Tibial nerve (tissue), 4 donors: Measurements from ENCODE around the gene CLMN. TPM values are rescaled to one million over a fixed set of nuclear protein-coding genes. Genes with fewer than 3 reads are reported as not detected.

Source experiments
- DNase-seq, 2 donors: peaks; one replicate each; pipeline ENCODE4 v3.0.0-alpha.2; 2019; ENCODE audit warnings: low spot score in 2 of 2
- H3K27ac ChIP-seq, 4 donors: fragments of 200-600 bp; sonication (generic) in 3 of 4; one replicate each; pipeline ENCODE4 v1.5.1; 2017 to 2019; ENCODE audit warnings: mild to moderate bottlenecking in 1 of 4
- H3K27me3 ChIP-seq, 2 donors: fragments of 200-600 bp; sonication (generic) in 1 of 2; one replicate each; pipeline versions ENCODE4 v1.5.1 to v1.6.0; 2017 to 2019
- H3K36me3 ChIP-seq, 3 donors: fragments of 200-600 bp; sonication (generic); one replicate each; pipeline ENCODE4 v1.5.1; 2018 to 2019
- H3K4me1 ChIP-seq, 4 donors: fragments of 200-600 bp; sonication (generic) in 3 of 4; one replicate each; pipeline ENCODE4 v1.5.1; 2017 to 2019
- H3K4me3 ChIP-seq, 4 donors: fragments of 200-600 bp; sonication (generic) in 3 of 4; one replicate each; pipeline ENCODE4 v1.5.1; 2017 to 2019; ENCODE audit warnings: mild to moderate bottlenecking in 1 of 4, moderate library complexity in 1 of 4
- H3K9me3 ChIP-seq, 4 donors: fragments of 200-600 bp; sonication (generic) in 3 of 4; one replicate each; pipeline ENCODE4 v1.5.1; 2017 to 2019
- EP300 ChIP-seq, 2 donors: sonication (generic); formaldehyde crosslinking; IDR thresholded peaks; one replicate each; pipeline ENCODE4 v1.6.1; 2017; ENCODE audit warnings: antibody characterized with exemption in 2 of 2, mild to moderate bottlenecking in 1 of 2
- POLR2A ChIP-seq, 2 donors: fragments of 450-650 bp; IDR thresholded peaks; one replicate each; pipeline ENCODE4 v1.6.1; 2017; ENCODE audit warnings: antibody characterized with exemption in 2 of 2, mild to moderate bottlenecking in 2 of 2, moderate library complexity in 2 of 2
- whole genome bisulfite sequencing, 2 donors: methylation state at CpG; one replicate each; pipeline ENCODE4 v1.1.5; 2018; 5-methylcytosine and 5-hydroxymethylcytosine counted together
- total RNA-seq, 4 donors: library from RNA; depleted of rRNA; stranded (reverse); fragments of >200 nt; gene quantifications; one replicate each; pipeline ENCODE4 v1.1.0, GENCODE V29; 2016
- TF ChIP-seq, protein P1 (sequence below), 5 experiments: fragments of 200-600 bp in 3 of 5; fragments of 450-650 bp in 2 of 5; sonication (generic) in 3 of 5; IDR thresholded peaks; one replicate each; pipeline ENCODE4 v1.5.1; 2016 to 2019; ENCODE audit warnings: antibody characterized with exemption in 5 of 5, mild to moderate bottlenecking in 3 of 5, moderate library complexity in 2 of 5

The CLMN gene
- total RNA-seq, 4 donors from 2014 or later, result 31.2 to 49.8 (median 40.9) TPM

DNA sequence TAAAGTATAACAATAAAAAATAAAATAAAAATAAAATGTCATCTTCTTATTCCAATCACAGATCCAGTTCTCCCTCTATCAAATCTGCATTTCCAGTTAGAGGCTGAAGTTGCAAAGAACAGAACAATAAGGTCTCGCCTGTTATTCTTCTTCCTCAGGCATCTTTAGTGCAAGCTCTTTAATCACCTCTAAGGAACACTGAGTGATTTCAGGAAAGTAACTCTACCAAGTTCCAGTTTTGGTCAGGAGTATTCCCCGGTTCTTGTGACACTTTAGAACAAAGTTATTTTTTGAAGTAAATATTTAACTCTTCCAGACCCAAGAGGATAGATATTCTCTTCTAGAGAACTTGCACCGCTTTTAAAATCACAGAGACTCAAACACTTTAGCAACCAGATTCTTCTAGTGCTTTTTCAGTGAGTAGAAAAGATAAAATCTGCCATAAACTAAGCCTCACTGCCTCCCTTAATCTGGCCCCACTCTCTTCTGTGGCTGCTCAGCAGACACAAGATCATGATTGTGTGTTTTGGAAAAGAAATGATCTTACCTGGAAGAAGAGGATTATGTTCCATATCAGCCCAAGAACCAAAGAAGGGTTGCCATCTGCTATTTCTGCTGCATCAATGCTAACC lies 104.5 kb downstream of the CLMN start:
- Histone ChIP-seq H3K27ac (no peak overlapping the region), H3K36me3 (peaks cover 0 to 60% (median 0%) of the 10 kb centered on the region in 3 donors), H3K4me3 (no peak overlapping the region), H3K27me3 (no peaks in the 10 kb centered on the region), H3K9me3 (no peaks in the 10 kb centered on the region), H3K4me1 (no peaks in the 10 kb centered on the region)
- no peak for DNase-seq
- WGBS, 2 donors, result 72 to 80% methylated on average over 3 of the region's 3 CpGs
- TF ChIP-seq EP300 (IDR thresholded peaks at IDR 0.05) (no peak), POLR2A (IDR thresholded peaks at IDR 0.05) (no peak)
- TF ChIP-seq, protein P1, sequence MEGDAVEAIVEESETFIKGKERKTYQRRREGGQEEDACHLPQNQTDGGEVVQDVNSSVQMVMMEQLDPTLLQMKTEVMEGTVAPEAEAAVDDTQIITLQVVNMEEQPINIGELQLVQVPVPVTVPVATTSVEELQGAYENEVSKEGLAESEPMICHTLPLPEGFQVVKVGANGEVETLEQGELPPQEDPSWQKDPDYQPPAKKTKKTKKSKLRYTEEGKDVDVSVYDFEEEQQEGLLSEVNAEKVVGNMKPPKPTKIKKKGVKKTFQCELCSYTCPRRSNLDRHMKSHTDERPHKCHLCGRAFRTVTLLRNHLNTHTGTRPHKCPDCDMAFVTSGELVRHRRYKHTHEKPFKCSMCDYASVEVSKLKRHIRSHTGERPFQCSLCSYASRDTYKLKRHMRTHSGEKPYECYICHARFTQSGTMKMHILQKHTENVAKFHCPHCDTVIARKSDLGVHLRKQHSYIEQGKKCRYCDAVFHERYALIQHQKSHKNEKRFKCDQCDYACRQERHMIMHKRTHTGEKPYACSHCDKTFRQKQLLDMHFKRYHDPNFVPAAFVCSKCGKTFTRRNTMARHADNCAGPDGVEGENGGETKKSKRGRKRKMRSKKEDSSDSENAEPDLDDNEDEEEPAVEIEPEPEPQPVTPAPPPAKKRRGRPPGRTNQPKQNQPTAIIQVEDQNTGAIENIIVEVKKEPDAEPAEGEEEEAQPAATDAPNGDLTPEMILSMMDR (IDR thresholded peaks at IDR 0.05), result no peak

DNA sequence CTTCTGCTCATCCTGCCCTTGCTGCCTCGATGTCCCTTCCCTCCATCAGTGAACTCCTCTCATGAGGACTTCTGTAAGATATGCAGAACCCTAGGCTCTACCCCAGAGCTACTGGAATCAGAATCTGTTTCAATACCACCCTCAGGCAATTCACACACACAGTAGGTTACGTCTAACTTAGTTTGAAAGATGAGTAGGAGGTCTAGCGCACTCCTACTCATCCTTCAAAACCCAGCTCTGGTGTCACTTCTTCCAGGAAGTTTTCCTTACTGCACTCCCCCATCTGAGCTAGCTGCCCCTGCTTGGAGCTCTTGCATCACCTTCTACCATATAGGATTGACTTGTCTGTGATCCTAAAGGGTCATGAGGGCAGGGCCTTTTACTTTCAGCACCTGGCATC lies 105.9 kb downstream of the CLMN start:
- TF ChIP-seq POLR2A (IDR thresholded peaks at IDR 0.05) (no peak), EP300 (IDR thresholded peaks at IDR 0.05) (no peak)
- TF ChIP-seq, protein P1 (IDR thresholded peaks at IDR 0.05), result no peak

DNA sequence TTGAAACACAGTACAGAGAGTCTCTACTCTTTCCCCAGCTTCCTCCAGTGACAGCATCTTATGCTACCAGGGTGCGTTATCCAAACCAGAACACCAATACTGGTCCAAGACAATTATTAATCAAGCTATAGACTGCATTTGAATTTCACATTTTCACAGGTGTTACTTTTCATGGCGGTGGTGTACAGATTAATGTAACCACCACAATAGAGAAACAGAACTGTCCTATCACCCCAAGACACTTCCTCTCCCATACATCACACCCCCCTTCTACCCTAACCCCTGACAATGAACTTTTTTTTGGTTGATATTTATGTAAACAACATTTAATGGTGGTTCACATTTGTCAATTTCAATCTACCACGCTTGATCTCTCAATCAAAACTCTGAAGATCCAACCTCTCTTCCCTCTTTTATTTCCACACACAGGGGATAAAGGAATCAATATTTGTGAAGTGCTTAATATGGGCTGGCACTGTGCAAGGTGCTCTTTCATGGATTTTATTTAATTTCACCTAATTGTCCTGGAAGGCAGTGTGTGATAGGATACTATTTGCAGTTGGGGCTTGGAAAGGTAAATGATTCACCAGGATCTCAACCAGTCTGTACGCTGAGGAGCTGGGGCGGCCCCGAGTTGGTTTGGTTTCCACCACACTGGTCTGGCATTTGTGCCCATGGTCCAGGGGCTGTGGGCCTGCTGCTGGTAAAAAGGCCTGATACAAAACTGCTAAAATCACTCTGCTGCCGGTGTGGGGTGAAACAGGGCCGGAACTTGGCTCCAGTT lies 107.8 kb downstream of the CLMN start:
- H3K36me3 ChIP-seq, result peaks cover 0 to 40% (median 0%) of the 10 kb centered on the region in 3 donors
- TF ChIP-seq EP300 (IDR thresholded peaks at IDR 0.05) (no peak), POLR2A (IDR thresholded peaks at IDR 0.05) (no peak)
- TF ChIP-seq, protein P1 (IDR thresholded peaks at IDR 0.05), result no peak
- H3K4me1 ChIP-seq, result peaks cover 0 to 16% (median 2%) of the 10 kb centered on the region in 4 donors
- WGBS, 2 donors, result 97 to 98% methylated on average over 8 of the region's 8 CpGs
- no peaks in the 10 kb centered on the region for H3K27me3 ChIP-seq
- no peak for DNase-seq
- H3K9me3 ChIP-seq, result no peaks in the 10 kb centered on the region
- no peak overlapping the region for H3K4me3 ChIP-seq
- no peak overlapping the region for H3K27ac ChIP-seq

More for the DNA sequence above, 105.9 kb downstream of the CLMN start:
- no peaks in the 10 kb centered on the region for H3K27me3 ChIP-seq
- peaks cover 0 to 54% (median 0%) of the 10 kb centered on the region in 3 donors for H3K36me3 ChIP-seq
- no peak overlapping the region for H3K4me3 ChIP-seq
- WGBS, 2 donors, result 98 to 99% methylated on average over 3 of the region's 3 CpGs
- H3K27ac ChIP-seq, result no peak overlapping the region
- no peaks in the 10 kb centered on the region for H3K4me1 ChIP-seq
- DNase-seq, result no peak
- no peaks in the 10 kb centered on the region for H3K9me3 ChIP-seq

DNA sequence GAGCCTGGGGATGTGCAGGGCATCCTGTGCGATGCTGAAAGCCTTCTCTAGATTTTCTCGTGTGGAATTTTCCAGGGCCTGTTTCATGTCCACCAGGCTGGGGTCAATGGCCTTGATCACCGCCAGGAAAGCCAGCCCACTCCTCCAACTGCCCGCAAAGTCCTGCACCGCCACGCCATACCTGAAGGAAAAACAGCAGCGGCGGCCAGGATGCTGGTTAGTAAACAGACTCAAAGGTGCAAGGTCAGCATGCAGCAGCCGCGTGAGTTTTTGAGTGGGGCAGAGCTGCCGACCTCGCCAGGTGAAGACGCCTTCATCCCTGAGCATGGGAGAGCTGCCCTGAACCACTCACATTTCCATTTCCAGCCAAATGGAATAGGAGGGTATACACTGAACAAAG lies 109.0 kb downstream of the CLMN start:
- H3K27me3 ChIP-seq, result no peaks in the 10 kb centered on the region
- peaks cover 0 to 40% (median 0%) of the 10 kb centered on the region in 3 donors for H3K36me3 ChIP-seq
- no peak for TF ChIP-seq POLR2A (IDR thresholded peaks at IDR 0.05)
- TF ChIP-seq, protein P1 (IDR thresholded peaks at IDR 0.05), result no peak
- TF ChIP-seq EP300 (IDR thresholded peaks at IDR 0.05), result no peak
- H3K9me3 ChIP-seq, result no peaks in the 10 kb centered on the region
- no peak overlapping the region for H3K27ac ChIP-seq
- WGBS, 2 donors, result 90 to 94% methylated on average over 13 of the region's 13 CpGs
- no peak overlapping the region for H3K4me3 ChIP-seq
- no peak for DNase-seq
- peaks cover 0 to 25% (median 2%) of the 10 kb centered on the region in 4 donors for H3K4me1 ChIP-seq

DNA sequence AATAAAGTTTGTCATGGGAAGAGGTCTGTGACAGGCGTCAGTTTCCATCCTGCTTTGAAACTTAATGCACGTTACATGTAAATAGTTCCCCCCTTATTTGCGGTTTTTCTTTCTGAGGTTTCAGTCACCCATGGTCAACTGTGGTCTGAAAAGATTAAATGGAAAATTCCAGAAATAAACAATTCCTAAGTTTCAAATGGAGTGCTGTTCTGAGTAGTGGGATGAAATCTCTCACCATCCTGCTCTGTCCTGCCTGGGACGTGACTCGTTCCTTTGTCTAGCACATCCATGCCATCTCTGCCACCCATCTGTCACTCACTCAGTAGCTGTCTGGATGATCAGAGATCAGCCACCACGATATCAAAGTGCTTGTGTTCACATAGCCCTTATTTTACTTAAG lies 111.1 kb downstream of the CLMN start:
- peak overlapping the region in 2 of 4 donors; percentile 36 to 68 for H3K27ac ChIP-seq
- DNase-seq, result no peak
- 57 to 65% methylated on average over 6 of the region's 6 CpGs for WGBS, 2 donors
- H3K36me3 ChIP-seq, result peaks cover 0 to 48% (median 0%) of the 10 kb centered on the region in 3 donors
- H3K4me3 ChIP-seq, result no peak overlapping the region
- peaks cover 0 to 2% (median 0%) of the 10 kb centered on the region in 4 donors for H3K9me3 ChIP-seq
- H3K4me1 ChIP-seq, result peaks cover 0 to 25% (median 2%) of the 10 kb centered on the region in 4 donors
- H3K27me3 ChIP-seq, result no peaks in the 10 kb centered on the region
- TF ChIP-seq, protein P1 (IDR thresholded peaks at IDR 0.05), result no peak
- TF ChIP-seq POLR2A (IDR thresholded peaks at IDR 0.05) (no peak), EP300 (IDR thresholded peaks at IDR 0.05) (no peak)
